ENCODE measurements around the gene WFDC13. TPM values are rescaled to one million over a fixed set of nuclear protein-coding genes. Genes with fewer than 3 reads are reported as not detected.
"Not testable (repeated sequence)": the region's sequence is repeated elsewhere in the genome, so short reads cannot be mapped to it uniquely, and the experiment has no call there.

The WFDC13 gene
- not detected in 2 replicates for total RNA-seq (2012; rRNA removed)

- H3K36me3 ChIP-seq (ENCODE audit: insufficient read depth, low read length): no peaks in the 10 kb centered on the region
- H3K4me3 ChIP-seq (ENCODE audit: low read length): no peak within 1 kb of the TSS
- H3K9me3 ChIP-seq (replicated peaks; ENCODE audit: low read length): no peaks in the 10 kb centered on the region
- H3K4me2 ChIP-seq (ENCODE audit: low read length): no peak within 1 kb of the TSS
- H3K27me3 ChIP-seq (ENCODE audit: control insufficient read depth, insufficient read depth, low read length): peaks cover 26% of the 10 kb centered on the region
- H3K4me1 ChIP-seq (ENCODE audit: control insufficient read depth, insufficient read depth, low read length): no peaks in the 10 kb centered on the region
- H3K9ac ChIP-seq (ENCODE audit: low read depth, low read length): no peak within 1 kb of the TSS
These were observed at the start of gene WFDC13 for GRCh38 chr20:45701873-45702272. TSS of gene WFDC13 (plus strand) at chr20:45702038. CDS start at chr20:45702124, 86 bp downstream.

GRCh38 chr20:45657038-45657437 lies 44.8 kb upstream of the WFDC13 start:
- H3K9me3 ChIP-seq (replicated peaks; ENCODE audit: low read length); H3K4me1 ChIP-seq (ENCODE audit: control insufficient read depth, insufficient read depth, low read length); H3K9ac ChIP-seq (ENCODE audit: low read depth, low read length); H3K4me2 ChIP-seq (ENCODE audit: low read length); H3K36me3 ChIP-seq (ENCODE audit: insufficient read depth, low read length); H3K27me3 ChIP-seq (ENCODE audit: control insufficient read depth, insufficient read depth, low read length); H3K4me3 ChIP-seq (ENCODE audit: low read length): not testable (repeated sequence)

- H3K4me2 ChIP-seq (ENCODE audit: low read length): no peak within 1 kb of the TSS
- H3K27me3 ChIP-seq (ENCODE audit: control insufficient read depth, insufficient read depth, low read length): peaks cover 10% of the 10 kb centered on the region
- H3K9me3 ChIP-seq (replicated peaks; ENCODE audit: low read length): no peaks in the 10 kb centered on the region
- no peaks in the 10 kb centered on the region for H3K4me1 ChIP-seq (ENCODE audit: control insufficient read depth, insufficient read depth, low read length)
- H3K4me3 ChIP-seq (ENCODE audit: low read length): no peak within 1 kb of the TSS
- no peak within 1 kb of the TSS for H3K9ac ChIP-seq (ENCODE audit: low read depth, low read length)
- H3K36me3 ChIP-seq (ENCODE audit: insufficient read depth, low read length): no peaks in the 10 kb centered on the region
These were observed 31.7 kb upstream of the WFDC13 start, which contains the start of gene WFDC11 for GRCh38 chr20:45670139-45670538. TSS of gene WFDC11 (minus strand) at chr20:45670239. CDS start at chr20:45650600, 19,639 bp downstream.

GRCh38 chr20:45672765-45673164 lies 29.1 kb upstream of the WFDC13 start:
- Histone ChIP-seq H3K4me3 (ENCODE audit: low read length) (no peak overlapping the region), H3K9ac (ENCODE audit: low read depth, low read length) (no peak overlapping the region), H3K36me3 (ENCODE audit: insufficient read depth, low read length) (no peaks in the 10 kb centered on the region), H3K9me3 (replicated peaks; ENCODE audit: low read length) (no peaks in the 10 kb centered on the region), H3K27me3 (ENCODE audit: control insufficient read depth, insufficient read depth, low read length) (peaks cover 10% of the 10 kb centered on the region), H3K4me1 (ENCODE audit: control insufficient read depth, insufficient read depth, low read length) (no peaks in the 10 kb centered on the region), H3K4me2 (ENCODE audit: low read length) (no peak overlapping the region)

GRCh38 chr20:45679650-45680049 lies 22.2 kb upstream of the WFDC13 start:
- Histone ChIP-seq H3K4me1 (ENCODE audit: control insufficient read depth, insufficient read depth, low read length) (no peaks in the 10 kb centered on the region), H3K36me3 (ENCODE audit: insufficient read depth, low read length) (no peaks in the 10 kb centered on the region), H3K9ac (ENCODE audit: low read depth, low read length) (no peak overlapping the region), H3K27me3 (ENCODE audit: control insufficient read depth, insufficient read depth, low read length) (peaks cover 5% of the 10 kb centered on the region), H3K4me3 (ENCODE audit: low read length) (no peak overlapping the region), H3K9me3 (replicated peaks; ENCODE audit: low read length) (no peaks in the 10 kb centered on the region), H3K4me2 (ENCODE audit: low read length) (no peak overlapping the region)

GRCh38 chr20:45685896-45686295 lies 15.9 kb upstream of the WFDC13 start:
- Histone ChIP-seq H3K9ac (ENCODE audit: low read depth, low read length) (no peak overlapping the region), H3K4me1 (ENCODE audit: control insufficient read depth, insufficient read depth, low read length) (no peaks in the 10 kb centered on the region), H3K4me2 (ENCODE audit: low read length) (no peak overlapping the region), H3K9me3 (replicated peaks; ENCODE audit: low read length) (no peaks in the 10 kb centered on the region), H3K36me3 (ENCODE audit: insufficient read depth, low read length) (no peaks in the 10 kb centered on the region), H3K4me3 (ENCODE audit: low read length) (no peak overlapping the region), H3K27me3 (ENCODE audit: control insufficient read depth, insufficient read depth, low read length) (peaks cover 4% of the 10 kb centered on the region)

- not testable (repeated sequence) for H3K27me3 ChIP-seq (ENCODE audit: control insufficient read depth, insufficient read depth, low read length); H3K36me3 ChIP-seq (ENCODE audit: insufficient read depth, low read length); H3K9ac ChIP-seq (ENCODE audit: low read depth, low read length); H3K4me1 ChIP-seq (ENCODE audit: control insufficient read depth, insufficient read depth, low read length); H3K9me3 ChIP-seq (replicated peaks; ENCODE audit: low read length); H3K4me3 ChIP-seq (ENCODE audit: low read length); H3K4me2 ChIP-seq (ENCODE audit: low read length)
These were observed 8.5 kb upstream of the WFDC13 start for GRCh38 chr20:45693346-45693745.

GRCh38 chr20:45695496-45695895 lies 6.3 kb upstream of the WFDC13 start:
- Histone ChIP-seq H3K4me2 (ENCODE audit: low read length) (no peak overlapping the region), H3K4me3 (ENCODE audit: low read length) (no peak overlapping the region), H3K36me3 (ENCODE audit: insufficient read depth, low read length) (no peaks in the 10 kb centered on the region)

GRCh38 chr20:45701104-45701503 lies 734 bp upstream of the WFDC13 start:
- Histone ChIP-seq H3K27me3 (ENCODE audit: control insufficient read depth, insufficient read depth, low read length) (peaks cover 26% of the 10 kb centered on the region), H3K4me1 (ENCODE audit: control insufficient read depth, insufficient read depth, low read length) (no peaks in the 10 kb centered on the region), H3K4me2 (ENCODE audit: low read length) (no peak overlapping the region), H3K9me3 (replicated peaks; ENCODE audit: low read length) (no peaks in the 10 kb centered on the region), H3K9ac (ENCODE audit: low read depth, low read length) (no peak overlapping the region), H3K4me3 (ENCODE audit: low read length) (no peak overlapping the region), H3K36me3 (ENCODE audit: insufficient read depth, low read length) (no peaks in the 10 kb centered on the region)

More at GRCh38 chr20:45695496-45695895, 6.3 kb upstream of the WFDC13 start:
- Histone ChIP-seq H3K4me1 (ENCODE audit: control insufficient read depth, insufficient read depth, low read length) (no peaks in the 10 kb centered on the region), H3K9ac (ENCODE audit: low read depth, low read length) (no peak overlapping the region), H3K27me3 (ENCODE audit: control insufficient read depth, insufficient read depth, low read length) (no peaks in the 10 kb centered on the region), H3K9me3 (replicated peaks; ENCODE audit: low read length) (no peaks in the 10 kb centered on the region)

GRCh38 chr20:45704969-45705637 lies 3.3 kb downstream of the WFDC13 start, which contains the start of gene WFDC10B:
TSS of gene WFDC10B (minus strand) at chr20:45705019. CDS start at chr20:45685992, 19,027 bp downstream.
- Histone ChIP-seq H3K9me3 (replicated peaks; ENCODE audit: low read length) (no peaks in the 10 kb centered on the region), H3K36me3 (ENCODE audit: insufficient read depth, low read length) (no peaks in the 10 kb centered on the region), H3K27me3 (ENCODE audit: control insufficient read depth, insufficient read depth, low read length) (peaks cover 29% of the 10 kb centered on the region), H3K4me1 (ENCODE audit: control insufficient read depth, insufficient read depth, low read length) (no peaks in the 10 kb centered on the region), H3K9ac (ENCODE audit: low read depth, low read length) (no peak within 1 kb of the TSS), H3K4me2 (ENCODE audit: low read length) (no peak within 1 kb of the TSS), H3K4me3 (ENCODE audit: low read length) (no peak within 1 kb of the TSS)

- H3K4me2 ChIP-seq (ENCODE audit: low read length); H3K27me3 ChIP-seq (ENCODE audit: control insufficient read depth, insufficient read depth, low read length); H3K4me1 ChIP-seq (ENCODE audit: control insufficient read depth, insufficient read depth, low read length); H3K9ac ChIP-seq (ENCODE audit: low read depth, low read length); H3K4me3 ChIP-seq (ENCODE audit: low read length); H3K9me3 ChIP-seq (replicated peaks; ENCODE audit: low read length); H3K36me3 ChIP-seq (ENCODE audit: insufficient read depth, low read length): not testable (repeated sequence)
These were observed 14.4 kb downstream of the WFDC13 start for GRCh38 chr20:45716141-45716688.

- Histone ChIP-seq H3K36me3 (ENCODE audit: insufficient read depth, low read length) (no peaks in the 10 kb centered on the region), H3K9ac (ENCODE audit: low read depth, low read length) (no peak within 1 kb of the TSS), H3K4me2 (ENCODE audit: low read length) (no peak within 1 kb of the TSS), H3K27me3 (ENCODE audit: control insufficient read depth, insufficient read depth, low read length) (peaks cover 19% of the 10 kb centered on the region), H3K4me3 (ENCODE audit: low read length) (no peak within 1 kb of the TSS), H3K4me1 (ENCODE audit: control insufficient read depth, insufficient read depth, low read length) (no peaks in the 10 kb centered on the region), H3K9me3 (replicated peaks; ENCODE audit: low read length) (no peaks in the 10 kb centered on the region)
These were observed 20.2 kb downstream of the WFDC13 start, which contains the start of gene SPINT4 for GRCh38 chr20:45722047-45722446. TSS of gene SPINT4 (plus strand) at chr20:45722347. CDS start at chr20:45722368, 21 bp downstream.

Data from skeletal muscle satellite cell (primary cell).